ENCODE results near the gene MAGEA6.

Gene MAGEA6

DNA sequence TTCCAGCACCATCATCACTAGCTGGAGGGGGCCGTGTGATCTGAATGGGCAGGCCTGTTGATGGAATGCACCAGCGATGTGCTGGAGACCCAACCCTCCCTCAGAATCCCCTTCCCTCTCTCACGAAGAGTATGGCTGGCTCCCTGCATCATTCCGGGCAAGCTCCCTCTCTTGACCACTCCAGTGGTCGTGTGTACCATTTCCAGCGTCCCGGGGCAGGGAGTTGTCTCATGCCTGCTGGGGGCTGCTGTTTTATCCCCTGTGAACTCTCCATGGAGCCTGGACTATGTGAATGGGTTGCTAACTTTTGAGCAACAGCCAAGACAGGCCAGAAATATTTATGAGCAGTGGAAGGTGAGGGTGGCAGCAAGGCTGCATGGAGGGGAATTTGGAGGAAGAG lies 44.1 kb downstream of the MAGEA6 start:
- DNase-seq (ENCODE audit: low read depth), result no peak

More for the DNA sequence above, 44.1 kb downstream of the MAGEA6 start:
- H3K4me3 ChIP-seq (ENCODE audit: low read depth, low read length), result no peak overlapping the region
- TF ChIP-seq MAX (IDR thresholded peaks at IDR 0.05; ENCODE audit: low read depth, low read length), result no peak
- no peak for TF ChIP-seq CTCF (IDR thresholded peaks at IDR 0.05; ENCODE audit: low read depth, low read length)
- TF ChIP-seq MYC (IDR thresholded peaks at IDR 0.05; ENCODE audit: low read depth, low read length), result no peak
- TF ChIP-seq POLR2A (IDR thresholded peaks at IDR 0.05; ENCODE audit: extremely low read depth, insufficient read length), result no peak

Data from NB4 (cell line).